HepG2 (cell line): ENCODE measurements around the gene PRODH. TPM values are rescaled to one million over a fixed set of nuclear protein-coding genes. Genes with fewer than 3 reads are reported as not detected.
A peak's percentile ranks its signal among the peaks of the same experiment; 100 is the strongest.
"Not testable (repeated sequence)": the region's sequence is repeated elsewhere in the genome, so short reads cannot be mapped to it uniquely, and the experiment has no call there.

Experiments used
- ATAC-seq: fragments of 200-7000 bp; cut with Tn5 transposase; 3 replicates; pipeline ENCODE4 v1.9.1; 2020; ENCODE audit warnings: mild to moderate bottlenecking, moderate library complexity
- BruUV-seq: library from RNA; stranded (reverse); fragments of 400-500 nt; replicated peaks from 2 replicates; lab custom pipeline; 2021; lab: Mats Ljungman, UMichigan
- CTCF ChIA-PET: fragments of 300-600 bp; formaldehyde crosslinking; extraction: SDS; loops from one replicate; lab custom pipeline; 2021; ENCODE audit warnings: low total read pairs, inconsistent platforms, low intra/inter-chr PET ratio; lab: Yijun Ruan, JAX
- POLR2A ChIA-PET: fragments of 350-600 bp; sonication (Branson Sonifier 250); formaldehyde crosslinking; loops from one replicate; lab custom pipeline; 2020; ENCODE audit warnings: antibody characterized with exemption, inconsistent platforms; lab: Yijun Ruan, JAX
- DNase-seq: peaks from one replicate; pipeline ENCODE4 v3.0.0-alpha.2; 2015; ENCODE audit warnings: low spot score
- FAIRE-seq: peaks from 3 replicates; lab custom pipeline; 2011; peaks lifted over from hg19 to GRCh38; lab: Jason Lieb, UNC
- H2AFZ ChIP-seq: one replicate; pipeline ENCODE4 v1.6.1; 2011; ENCODE audit warnings: low read length, inconsistent platforms
- H3K27ac ChIP-seq: fragments of 300-600 bp; 3 replicates; pipeline ENCODE4 v1.8.0; 2011; ENCODE audit warnings: mixed run types, mild to moderate bottlenecking, mixed read lengths, low read length, inconsistent platforms; ENCODE audit not compliant: insufficient read depth; ENCODE audit errors: extremely low read length
- H3K27me3 ChIP-seq, 2 experiments: fragments of 200-600 bp in 1 of 2; 2 replicates in 1 of 2; 3 replicates in 1 of 2; pipeline versions ENCODE4 v1.6.0 to v1.8.0; 2011; ENCODE audit warnings: low read length in 2 of 2, mild to moderate bottlenecking in 2 of 2, moderate library complexity in 2 of 2, inconsistent platforms in 1 of 2; ENCODE audit not compliant: insufficient read depth in 2 of 2, control insufficient read depth in 1 of 2
- H3K36me3 ChIP-seq, 2 experiments: fragments of 200-600 bp in 1 of 2; replicated peaks in 1 of 2; 2 replicates in 1 of 2; 3 replicates in 1 of 2; pipeline versions ENCODE4 v1.5.1 to v1.8.0; 2011; ENCODE audit warnings: low read length in 2 of 2, inconsistent platforms in 1 of 2; ENCODE audit not compliant: insufficient read depth in 2 of 2, control insufficient read depth in 1 of 2
- H3K4me1 ChIP-seq: 2 replicates; pipeline ENCODE4 v1.5.1; 2012; ENCODE audit warnings: low read length, inconsistent platforms; ENCODE audit not compliant: insufficient read depth
- H3K4me2 ChIP-seq: 2 replicates; pipeline ENCODE4 v1.6.0; 2011; ENCODE audit warnings: low read depth, low read length, inconsistent platforms
- H3K4me3 ChIP-seq, 3 experiments: fragments of 200-600 bp in 1 of 3; sonication (generic), shearing (Covaris generic) in 1 of 3; replicated peaks in 1 of 3; 2 replicates each; pipeline ENCODE4 v1.5.1; 2011 to 2016; ENCODE audit warnings: low read length in 3 of 3, inconsistent platforms in 2 of 3, low read depth in 2 of 3, mild to moderate bottlenecking in 2 of 3, control low read depth in 1 of 3, mixed read lengths in 1 of 3; ENCODE audit not compliant: insufficient read depth in 1 of 3
- H3K79me2 ChIP-seq: one replicate; pipeline ENCODE4 v1.6.1; 2011; ENCODE audit warnings: low read length, inconsistent platforms; ENCODE audit not compliant: insufficient read depth
- H3K9ac ChIP-seq: 2 replicates; pipeline ENCODE4 v1.6.0; 2011; ENCODE audit warnings: mild to moderate bottlenecking, low read depth, low read length, inconsistent platforms; ENCODE audit not compliant: insufficient read depth
- H3K9me3 ChIP-seq: 2 replicates; pipeline ENCODE4 v1.5.1; 2012; ENCODE audit warnings: mild to moderate bottlenecking, low read length
- H4K20me1 ChIP-seq: 2 replicates; pipeline ENCODE4 v1.6.0; 2011; ENCODE audit warnings: inconsistent platforms, mild to moderate bottlenecking, low read length, moderate library complexity; ENCODE audit not compliant: insufficient read depth
- SOX13 ChIP-seq, 3 experiments: fragments of 450-650 bp in 1 of 3; sonication (generic) in 1 of 3; formaldehyde crosslinking in 1 of 3; IDR thresholded peaks in 2 of 3; conservative IDR thresholded peaks in 1 of 3; 2 replicates each; pipeline versions ENCODE4 v1.5.0 to v1.6.1; 2016 to 2020; ENCODE audit warnings: antibody characterized with exemption in 1 of 3, mild to moderate bottlenecking in 1 of 3, missing compliant biosample characterization in 1 of 3, missing genetic modification reagents in 1 of 3, moderate library complexity in 1 of 3
- WGBS: methylation state at CpG from one replicate; pipeline ENCODE4 v1.1.6; 2017; ENCODE audit warnings: low lambda C conversion rate; 5-methylcytosine and 5-hydroxymethylcytosine counted together
- in situ Hi-C: cut with HindIII; loops from 2 replicates; pipeline ENCODE4 v1.10.0; 2017; ENCODE audit warnings: low pct_unique_long_range_greater_than_20kb; ENCODE audit not compliant: extremely low pct_ligation_motif_present
- intact Hi-C: fragments of 100-400 bp; cut with micrococcal nuclease; formaldehyde crosslinking; loops from one replicate; pipeline ENCODE4 v1.10.0; 2022; ENCODE audit not compliant: unreplicated experiment
- polyA plus RNA-seq, 8 experiments: library from polyadenylated mRNA; depleted of rRNA in 3 of 8; stranded (reverse) in 7 of 8; unstranded in 1 of 8; fragments of >200 nt; fragmentation: Illumina TruSeq in 4 of 8; extraction: Trizol in 4 of 8; gene quantifications; 2 replicates each; pipeline versions ENCODE4 v1.2.1 to v1.2.3, GENCODE V29; 2011 to 2016; ENCODE audit warnings: low read depth in 4 of 8, missing spikeins in 1 of 8, mixed read lengths in 1 of 8; ENCODE audit not compliant: insufficient read depth in 1 of 8
- total RNA-seq, 5 experiments: library from RNA; depleted of rRNA; stranded (reverse); fragments of >200 nt; fragmentation: Illumina TruSeq; extraction: Trizol; gene quantifications; 2 replicates each; pipeline ENCODE4 v1.2.3, GENCODE V29; 2016; ENCODE audit warnings: low read depth in 1 of 5

The PRODH gene
- total and polyA plus RNA-seq, 2 of the 13 experiments (the other 11 are each of a cell fraction or from before 2014, with no cell fraction given): 0.29 to 0.30 TPM

GRCh38 chr22:18938691-18939090 is 2.6 kb upstream of the PRODH start:
- FAIRE-seq; H3K79me2 ChIP-seq; H3K27ac ChIP-seq; DNase-seq; H3K9ac ChIP-seq; H4K20me1 ChIP-seq; BruUV-seq; CTCF ChIA-PET; H3K4me1 ChIP-seq; H3K4me3 ChIP-seq; H3K9me3 ChIP-seq; ATAC-seq; intact Hi-C loops; H2AFZ ChIP-seq; H3K36me3 ChIP-seq; H3K4me2 ChIP-seq; in situ Hi-C loops; POLR2A ChIA-PET; H3K27me3 ChIP-seq; TF ChIP-seq SOX13 (IDR thresholded peaks at IDR 0.05): not testable (repeated sequence)
- 4% methylated on average over 3 of the region's 8 CpGs for WGBS
- TF ChIP-seq SOX13 (CRISPR knock-in tag; conservative IDR thresholded peaks at IDR 0.05 in 1 of 2, IDR thresholded peaks at IDR 0.05 in 1 of 2): 0 out of 4 replicates have a peak, but pooled peaks of 1 of the 2 experiments have one; percentile 8

GRCh38 chr22:18934688-18935087 is 1.4 kb downstream of the PRODH start:
- CTCF ChIA-PET, H3K4me1 ChIP-seq, H3K4me3 ChIP-seq, ATAC-seq, H3K4me2 ChIP-seq, H3K36me3 ChIP-seq, H3K9ac ChIP-seq, H3K79me2 ChIP-seq, intact Hi-C loops, FAIRE-seq, H3K9me3 ChIP-seq, DNase-seq, H3K27ac ChIP-seq, H4K20me1 ChIP-seq, H3K27me3 ChIP-seq, in situ Hi-C loops, H2AFZ ChIP-seq, POLR2A ChIA-PET, BruUV-seq: not testable (repeated sequence)
- no CpG with 5 or more reads among the region's 7 CpGs for WGBS
